ENCODE results near the gene CACHD1.

The CACHD1 gene

DNA sequence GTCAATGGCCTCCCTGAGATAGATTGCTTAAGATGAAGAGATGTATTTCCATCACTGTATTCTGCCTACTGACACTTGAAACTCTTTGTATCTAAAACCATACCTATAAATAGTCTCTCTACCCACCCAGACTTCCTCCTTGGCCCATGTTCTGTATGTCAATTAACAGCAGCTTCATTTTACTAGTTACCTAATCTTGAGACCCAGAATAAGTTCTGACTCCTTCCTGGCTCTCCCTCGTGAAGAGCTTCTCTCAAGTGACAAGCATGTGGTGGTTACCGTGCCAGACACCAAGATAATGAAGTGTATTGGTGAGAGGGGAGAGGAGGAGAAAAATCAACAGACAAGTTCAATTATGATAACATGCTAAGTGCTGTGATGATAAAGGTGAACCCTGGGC, 146.1 kb downstream of the CACHD1 start:
- TF ChIP-seq, protein P1, sequence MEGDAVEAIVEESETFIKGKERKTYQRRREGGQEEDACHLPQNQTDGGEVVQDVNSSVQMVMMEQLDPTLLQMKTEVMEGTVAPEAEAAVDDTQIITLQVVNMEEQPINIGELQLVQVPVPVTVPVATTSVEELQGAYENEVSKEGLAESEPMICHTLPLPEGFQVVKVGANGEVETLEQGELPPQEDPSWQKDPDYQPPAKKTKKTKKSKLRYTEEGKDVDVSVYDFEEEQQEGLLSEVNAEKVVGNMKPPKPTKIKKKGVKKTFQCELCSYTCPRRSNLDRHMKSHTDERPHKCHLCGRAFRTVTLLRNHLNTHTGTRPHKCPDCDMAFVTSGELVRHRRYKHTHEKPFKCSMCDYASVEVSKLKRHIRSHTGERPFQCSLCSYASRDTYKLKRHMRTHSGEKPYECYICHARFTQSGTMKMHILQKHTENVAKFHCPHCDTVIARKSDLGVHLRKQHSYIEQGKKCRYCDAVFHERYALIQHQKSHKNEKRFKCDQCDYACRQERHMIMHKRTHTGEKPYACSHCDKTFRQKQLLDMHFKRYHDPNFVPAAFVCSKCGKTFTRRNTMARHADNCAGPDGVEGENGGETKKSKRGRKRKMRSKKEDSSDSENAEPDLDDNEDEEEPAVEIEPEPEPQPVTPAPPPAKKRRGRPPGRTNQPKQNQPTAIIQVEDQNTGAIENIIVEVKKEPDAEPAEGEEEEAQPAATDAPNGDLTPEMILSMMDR (IDR thresholded peaks at IDR 0.05) = no peak
- Mint-ChIP-seq H3K4me3 (no peak overlapping the region), H3K27ac (no peak overlapping the region), H3K27me3 (ENCODE audit: low read depth, poor library complexity) (peaks cover 3% of the 10 kb centered on the region), H3K36me3 (ENCODE audit: low read depth) (peaks cover 65% of the 10 kb centered on the region), H3K4me1 (peaks cover 8% of the 10 kb centered on the region), H3K9me3 (peaks cover 8% of the 10 kb centered on the region)
- no peak for DNase-seq

DNA sequence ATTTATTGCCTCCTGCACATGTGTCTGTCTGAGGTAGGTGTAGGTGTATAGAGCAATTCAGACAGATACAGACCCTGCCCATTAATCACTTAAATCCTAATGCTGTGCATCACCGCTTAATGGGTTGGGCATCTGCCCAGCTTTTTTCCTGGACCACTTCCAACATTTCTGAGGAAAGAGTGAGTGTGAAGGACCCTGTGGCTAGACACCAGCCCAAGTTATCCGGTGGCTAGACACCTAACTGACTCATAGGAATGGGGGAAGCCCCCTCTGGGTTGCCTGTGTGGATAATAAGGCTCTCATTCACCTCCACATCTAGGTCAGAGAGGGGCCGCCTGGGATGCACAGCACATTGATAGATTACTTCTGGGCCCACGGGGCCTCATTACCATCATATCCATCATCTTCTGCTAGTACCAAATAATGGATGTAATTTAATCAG, 153.8 kb downstream of the CACHD1 start:
- peaks cover 24% of the 10 kb centered on the region for H3K36me3 Mint-ChIP-seq (ENCODE audit: low read depth)
- DNase-seq = no peak
- H3K4me3 Mint-ChIP-seq = no peak overlapping the region
- TF ChIP-seq, protein P1 (IDR thresholded peaks at IDR 0.05) = no peak
- H3K27ac Mint-ChIP-seq = no peak overlapping the region
- H3K27me3 Mint-ChIP-seq (ENCODE audit: low read depth, poor library complexity) = no peaks in the 10 kb centered on the region
- no peaks in the 10 kb centered on the region for H3K9me3 Mint-ChIP-seq
- peaks cover 16% of the 10 kb centered on the region for H3K4me1 Mint-ChIP-seq

DNA sequence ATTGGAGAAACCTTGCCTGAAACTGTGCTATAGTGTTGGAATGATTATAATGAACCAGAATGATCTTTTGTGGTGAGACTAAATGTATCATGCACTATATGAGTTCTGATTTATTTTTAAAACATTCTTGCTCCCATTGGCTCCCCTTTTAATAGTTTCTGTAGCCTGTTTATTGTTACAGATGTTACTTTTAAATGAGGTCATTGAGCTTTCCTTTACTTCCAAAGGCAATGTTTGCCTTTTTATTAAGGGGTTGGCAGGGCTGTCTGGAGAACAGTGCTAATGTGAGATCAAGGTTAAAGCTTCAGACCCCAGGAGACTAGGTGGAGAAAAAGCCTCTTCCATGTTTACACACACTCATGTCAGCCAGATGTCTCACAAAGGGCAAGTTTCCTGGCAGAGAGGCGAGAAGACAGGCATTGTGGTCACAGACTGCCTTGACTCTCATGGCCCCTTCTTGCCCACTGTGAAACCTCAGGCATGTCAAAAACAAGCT, 154.3 kb downstream of the CACHD1 start:
- Mint-ChIP-seq H3K27ac (peak overlapping the region; percentile 27), H3K27me3 (ENCODE audit: low read depth, poor library complexity) (no peaks in the 10 kb centered on the region), H3K4me3 (no peak overlapping the region), H3K4me1 (peaks cover 18% of the 10 kb centered on the region), H3K36me3 (ENCODE audit: low read depth) (peaks cover 19% of the 10 kb centered on the region), H3K9me3 (no peaks in the 10 kb centered on the region)
- TF ChIP-seq, protein P1 (IDR thresholded peaks at IDR 0.05) = no peak
- no peak for DNase-seq

DNA sequence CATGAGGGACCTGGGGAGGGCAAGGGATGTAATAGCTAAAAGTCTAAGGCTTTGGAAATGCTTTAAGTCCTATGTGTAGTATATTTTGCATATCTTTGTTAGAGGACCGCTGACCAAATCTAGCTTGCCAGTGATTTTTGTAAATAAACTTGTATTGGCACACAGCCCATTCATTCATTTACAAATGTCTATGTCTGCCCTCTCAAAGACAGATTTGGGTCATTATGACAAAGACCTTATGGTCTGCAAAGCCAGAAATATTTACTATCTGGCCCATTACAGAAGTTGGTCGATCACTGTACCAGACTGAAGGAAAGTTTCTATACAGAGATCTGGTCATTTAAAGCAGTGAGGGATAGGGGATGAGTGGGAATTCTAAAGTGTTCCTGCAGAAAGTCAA, 154.9 kb downstream of the CACHD1 start:
- Mint-ChIP-seq H3K27me3 (ENCODE audit: low read depth, poor library complexity) (no peaks in the 10 kb centered on the region), H3K4me1 (peaks cover 18% of the 10 kb centered on the region), H3K9me3 (no peaks in the 10 kb centered on the region), H3K36me3 (ENCODE audit: low read depth) (peaks cover 19% of the 10 kb centered on the region), H3K4me3 (no peak overlapping the region), H3K27ac (no peak overlapping the region)
- DNase-seq = no peak
- TF ChIP-seq, protein P1 (IDR thresholded peaks at IDR 0.05) = no peak

DNA sequence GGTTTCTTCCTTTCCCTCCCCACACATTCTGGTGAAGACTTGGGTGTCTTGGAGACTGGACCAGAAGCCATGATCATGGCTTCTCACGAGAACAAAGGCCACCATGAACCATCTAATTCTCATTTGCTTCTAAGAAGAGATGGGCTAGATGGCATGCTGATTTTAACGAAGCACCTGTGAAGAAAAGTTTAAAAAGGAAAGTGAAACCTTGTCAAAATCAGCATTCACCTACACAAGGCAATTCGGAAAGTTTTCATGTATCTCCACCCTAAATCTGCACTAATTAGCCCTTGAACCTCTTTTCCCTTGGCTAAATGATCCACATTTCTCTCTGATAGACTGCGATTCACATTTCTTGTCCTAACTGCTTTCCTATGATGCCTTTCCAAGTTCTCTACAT, 160.7 kb downstream of the CACHD1 start:
- Mint-ChIP-seq H3K4me3 (no peak overlapping the region), H3K27me3 (ENCODE audit: low read depth, poor library complexity) (peaks cover 3% of the 10 kb centered on the region), H3K36me3 (ENCODE audit: low read depth) (peaks cover 58% of the 10 kb centered on the region), H3K4me1 (peaks cover 48% of the 10 kb centered on the region), H3K27ac (peak overlapping the region; percentile 85), H3K9me3 (no peaks in the 10 kb centered on the region)
- TF ChIP-seq, protein P1 (IDR thresholded peaks at IDR 0.05) = no peak
- DNase-seq = no peak

DNA sequence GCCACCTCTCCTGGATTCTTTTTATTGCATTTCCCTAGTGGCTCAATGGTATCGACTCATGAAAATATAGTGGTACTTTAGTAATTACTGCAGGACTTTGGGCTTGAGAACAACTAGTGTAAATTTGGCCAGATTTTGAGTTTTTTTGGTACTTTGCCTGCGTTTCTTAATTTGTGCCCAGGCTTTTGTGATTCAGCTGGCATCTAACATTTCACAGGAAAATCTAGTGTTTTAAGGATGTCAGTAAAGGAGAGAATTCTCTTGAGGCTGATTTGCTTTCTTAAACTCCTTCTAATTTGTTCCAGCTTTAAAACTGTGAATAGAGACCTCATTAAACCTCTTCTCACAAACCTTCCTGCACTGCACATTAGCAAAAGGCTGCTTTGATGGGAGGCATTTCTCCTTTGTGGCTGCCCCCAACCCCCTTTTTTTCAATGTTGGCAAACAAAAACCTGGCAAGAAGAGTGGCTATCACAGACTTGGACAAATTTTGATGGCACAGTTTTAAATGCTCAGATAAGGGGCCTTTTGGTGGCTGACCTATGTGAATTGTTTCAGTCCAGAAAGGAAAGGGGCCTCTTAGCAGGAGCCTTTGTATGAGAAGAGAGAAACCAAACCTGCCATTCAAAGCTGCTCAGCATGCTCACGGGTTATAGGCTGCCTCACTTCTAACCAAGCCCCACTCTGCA, 161.6 kb downstream of the CACHD1 start:
- Mint-ChIP-seq H3K4me3 (no peak overlapping the region), H3K4me1 (peaks cover 48% of the 10 kb centered on the region), H3K9me3 (no peaks in the 10 kb centered on the region), H3K27ac (peak overlapping the region; percentile 85), H3K36me3 (ENCODE audit: low read depth) (peaks cover 58% of the 10 kb centered on the region), H3K27me3 (ENCODE audit: low read depth, poor library complexity) (peaks cover 3% of the 10 kb centered on the region)
- DNase-seq = no peak
- TF ChIP-seq, protein P1 (IDR thresholded peaks at IDR 0.05) = no peak

All from nephron progenitor cell (in vitro differentiated cells).